CD4-positive, alpha-beta T cell treated with Interleukin-2 at 100 ng/mL for 4 hours (primary cell): ENCODE data around the gene PMPCA.
"Not testable (repeated sequence)": the region's sequence is repeated elsewhere in the genome, so short reads cannot be mapped to it uniquely, and the experiment has no call there.

Source experiments
- DNase-seq: peaks from one replicate; pipeline ENCODE4 v3.0.0-alpha.2; 2020; ENCODE audit warnings: low spot score

Gene PMPCA

DNA sequence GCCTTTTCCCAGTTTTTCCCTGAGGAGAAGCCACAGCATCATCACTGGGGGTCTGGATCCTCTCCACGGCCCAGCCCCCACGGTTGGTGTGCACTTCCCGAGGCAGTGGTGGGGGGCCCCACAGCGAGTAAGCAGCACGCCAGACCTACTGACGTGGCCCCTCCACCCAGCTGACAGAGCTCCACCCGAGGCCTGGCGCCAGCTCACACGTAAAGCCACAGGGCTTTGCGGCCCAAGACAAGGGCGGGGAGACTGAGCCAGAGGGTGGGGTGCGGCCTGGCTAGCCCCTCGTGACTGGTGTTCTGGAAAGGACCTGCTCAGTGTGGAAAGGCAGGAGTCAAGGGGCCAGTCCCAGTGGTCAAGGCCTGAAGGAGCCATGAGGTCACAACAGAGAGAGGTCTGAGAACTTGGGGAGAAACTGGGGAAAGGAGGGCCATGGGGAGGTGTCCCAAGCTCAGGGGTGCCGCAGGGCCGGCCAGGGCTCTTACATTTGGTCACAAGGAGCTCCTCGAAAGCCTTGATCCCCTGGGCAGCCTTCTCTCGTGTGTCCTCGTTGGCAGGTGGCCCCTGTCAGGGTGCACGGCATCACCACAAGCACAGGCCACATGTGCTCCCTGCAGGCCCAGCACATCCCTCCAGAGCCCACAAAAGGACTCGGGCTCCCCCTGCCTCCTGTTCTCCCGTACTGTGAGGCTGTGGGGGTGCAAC, 16.0 kb upstream of the PMPCA start:
- DNase-seq, result no peak

DNA sequence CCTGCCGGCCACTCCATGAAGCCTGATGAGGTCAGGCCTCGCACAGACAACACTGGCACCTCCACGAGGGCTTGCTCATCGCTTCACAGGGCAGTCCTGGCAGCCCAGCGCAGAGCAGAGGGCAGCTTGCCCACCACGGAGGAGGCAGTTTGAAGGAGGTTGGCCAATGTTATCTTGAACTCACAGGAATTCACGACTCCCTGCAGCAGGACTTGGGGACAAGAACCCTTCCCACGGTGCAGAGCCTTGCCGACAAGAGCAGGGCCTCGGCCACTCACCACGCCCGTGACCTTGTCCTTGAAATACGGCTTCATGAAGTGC, 15.5 kb upstream of the PMPCA start:
- DNase-seq, result no peak

DNA sequence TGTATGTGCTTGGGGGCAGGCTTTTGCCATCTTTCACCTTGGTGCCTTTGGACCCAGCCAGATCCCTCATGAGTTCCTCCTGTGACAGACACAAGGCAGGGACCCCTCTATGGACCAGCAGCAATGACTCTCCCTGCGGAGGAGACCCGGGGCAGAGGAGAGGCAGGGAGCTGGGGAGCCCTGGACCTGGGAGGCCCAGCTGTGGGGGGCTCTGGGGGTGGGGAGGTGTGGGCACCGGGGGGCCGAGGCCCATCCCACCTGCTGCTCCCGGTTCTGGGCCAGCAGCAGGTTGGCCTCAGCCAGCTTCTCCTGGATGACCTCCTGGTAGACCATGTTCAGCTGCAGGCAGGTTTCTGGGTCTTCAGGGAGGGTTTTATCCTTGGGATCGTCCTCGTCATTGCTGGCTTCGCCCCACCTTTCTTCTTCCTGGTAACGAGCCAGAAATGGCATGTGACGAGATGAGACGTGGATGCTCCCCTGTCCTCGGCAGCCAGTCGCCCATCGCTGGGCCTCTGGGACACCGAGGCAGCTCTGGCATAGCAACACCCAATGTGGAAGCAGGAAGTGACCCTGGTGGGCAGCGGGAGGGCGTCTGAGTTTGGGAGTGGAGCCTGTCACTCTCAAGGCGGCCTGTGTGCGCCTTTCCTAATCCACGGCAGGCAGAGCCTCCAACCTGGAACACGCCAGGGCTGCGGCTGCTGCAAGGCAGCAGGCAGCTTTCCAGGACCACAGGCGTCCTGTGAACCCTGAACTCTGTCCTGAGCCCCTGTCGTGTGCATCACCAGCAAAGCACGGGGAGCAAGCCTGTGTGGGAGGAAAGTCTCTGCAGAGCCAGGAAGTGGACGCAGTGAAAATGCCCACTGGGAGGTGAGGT, 14.9 kb upstream of the PMPCA start:
- no peak for DNase-seq

DNA sequence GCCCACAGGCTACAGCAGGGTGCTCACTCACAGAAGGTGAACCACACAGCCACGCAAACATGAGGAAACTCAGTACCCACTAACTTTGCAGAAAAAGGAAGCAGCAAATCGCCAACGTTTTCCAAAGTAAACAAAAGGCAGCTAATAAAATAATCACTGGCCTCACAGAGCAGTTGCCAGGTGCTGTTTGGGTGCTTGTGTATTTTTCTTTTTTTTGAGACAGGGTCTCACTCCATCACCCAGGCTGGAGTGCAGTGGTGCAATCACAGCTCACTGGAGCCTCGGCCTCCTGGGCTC, 14.3 kb upstream of the PMPCA start:
- DNase-seq, result no peak

DNA sequence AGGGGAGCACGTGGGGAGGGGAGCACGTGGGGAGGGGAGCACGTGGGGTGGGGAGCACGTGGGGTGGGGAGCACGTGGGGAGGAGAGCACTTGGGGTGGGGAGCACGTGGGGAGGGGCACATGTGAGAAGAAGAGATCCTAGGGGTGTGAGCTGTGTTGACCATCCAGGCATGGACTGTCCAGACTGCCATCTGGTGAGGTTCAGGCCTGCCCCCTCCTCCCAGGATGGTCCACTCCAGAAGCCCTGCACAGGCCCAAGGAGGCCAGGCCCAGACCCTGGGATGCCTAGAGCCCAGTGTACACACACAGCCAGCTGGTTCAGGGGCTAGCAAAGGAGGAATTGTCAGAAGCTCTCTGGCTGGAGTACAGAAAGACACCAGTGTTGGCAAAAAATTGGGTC, 12.8 kb upstream of the PMPCA start:
- DNase-seq, result no peak

DNA sequence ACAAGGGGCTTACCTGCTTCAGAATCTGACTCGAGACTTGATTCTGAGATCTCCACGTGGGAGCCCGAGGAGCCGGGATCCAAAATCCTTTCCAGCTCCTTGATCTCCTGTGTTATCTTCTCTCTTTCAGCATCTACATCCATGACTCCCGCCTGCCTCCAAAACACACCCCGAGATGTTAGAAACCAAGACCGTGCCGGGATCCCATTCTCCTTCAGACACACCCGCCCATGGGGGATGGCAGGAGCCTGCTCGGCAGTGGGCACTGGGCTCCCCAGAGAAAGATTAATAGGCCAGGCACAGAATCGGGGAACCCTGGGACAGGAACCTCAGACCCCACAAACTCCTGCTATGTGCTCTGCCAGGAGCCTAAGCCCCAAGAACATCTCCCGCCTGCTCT, 12.2 kb upstream of the PMPCA start:
- DNase-seq, result no peak

DNA sequence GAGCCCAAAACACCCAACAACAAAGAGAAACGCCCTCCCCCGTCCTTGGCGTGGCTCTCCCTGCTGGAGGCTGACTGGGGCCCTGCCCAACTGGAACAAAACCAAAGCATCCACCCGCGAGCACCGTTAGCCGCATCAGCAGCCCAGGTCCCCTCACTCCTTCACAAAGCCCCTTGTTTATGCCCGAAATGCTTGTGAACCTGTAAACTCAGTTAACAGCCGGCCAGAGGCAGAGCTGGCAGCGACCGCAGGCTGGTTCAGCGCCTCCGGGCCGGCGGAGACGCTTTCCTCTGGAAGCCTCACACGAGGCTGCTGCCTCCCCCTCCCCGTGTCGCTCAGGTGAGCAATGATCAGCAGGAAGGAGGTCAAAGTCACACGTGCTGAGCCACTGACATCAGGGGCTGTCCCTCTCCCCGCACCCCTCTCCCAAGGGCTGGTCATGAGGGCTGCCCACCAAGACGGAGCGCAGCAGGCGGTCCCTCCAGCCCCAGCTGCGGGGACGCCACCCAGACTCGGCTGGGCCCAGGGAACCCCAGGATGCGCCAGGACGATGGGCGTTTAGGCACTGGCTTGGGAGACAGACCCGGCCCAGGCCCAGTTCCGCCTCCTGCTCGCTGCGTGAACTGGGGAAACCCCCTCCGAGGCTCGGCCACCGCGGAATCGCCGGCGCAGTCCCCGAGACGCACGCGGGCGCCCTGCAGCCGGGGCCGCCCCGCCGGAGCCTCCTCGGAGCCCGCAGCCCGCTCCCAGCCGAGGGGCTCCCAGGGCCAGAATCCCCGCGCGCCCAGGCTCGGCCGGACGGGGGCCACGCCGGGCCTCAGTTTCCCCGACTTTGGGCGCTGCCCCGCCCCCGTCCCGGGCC, 11.1 kb upstream of the PMPCA start:
- peak; percentile 32 for DNase-seq

DNA sequence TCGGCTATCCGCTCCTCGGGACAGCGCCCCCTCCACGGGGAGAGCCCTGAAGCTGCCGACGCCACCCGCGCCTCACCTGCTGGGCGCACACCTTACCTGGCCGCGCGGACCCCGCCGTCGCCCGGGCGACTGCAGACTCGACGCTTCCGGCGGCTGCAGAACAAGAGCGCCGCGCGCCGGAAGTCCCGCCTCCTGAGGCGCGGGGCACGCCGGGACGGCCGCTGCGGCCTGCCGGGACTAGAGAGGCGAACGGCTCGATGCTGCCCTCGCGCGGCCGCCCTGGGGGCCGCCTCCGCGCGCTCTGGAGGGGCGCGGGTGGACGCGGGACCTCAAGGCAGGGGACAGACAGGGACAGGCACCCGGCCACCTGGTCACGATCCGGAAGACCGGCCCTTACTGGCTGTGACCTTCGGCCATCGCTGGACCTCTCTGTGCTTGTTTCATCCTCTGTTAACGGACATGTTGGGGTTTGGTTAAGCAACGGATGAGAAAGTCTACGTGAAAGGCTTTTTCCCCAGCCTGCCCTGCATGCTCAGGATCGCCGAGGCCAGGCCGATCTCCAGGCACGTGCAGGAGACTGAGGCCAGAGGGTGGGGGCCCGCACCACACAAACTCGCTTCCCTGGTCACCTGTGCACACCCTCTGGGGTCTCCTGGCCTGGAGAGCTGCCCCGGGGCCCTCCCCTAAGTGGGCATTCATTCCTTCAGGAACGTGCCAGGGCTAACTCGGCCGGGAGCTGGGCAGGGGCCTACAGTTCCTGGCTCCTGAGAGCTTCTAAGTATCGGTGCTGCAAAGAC, 10.2 kb upstream of the PMPCA start, which contains the start of gene SNAPC4:
TSS of gene SNAPC4 (minus strand) at position 133 of the 797 bp plus-strand sequence. CDS start 1,742 bp downstream, outside the sequence.
- peak; percentile 88 for DNase-seq

DNA sequence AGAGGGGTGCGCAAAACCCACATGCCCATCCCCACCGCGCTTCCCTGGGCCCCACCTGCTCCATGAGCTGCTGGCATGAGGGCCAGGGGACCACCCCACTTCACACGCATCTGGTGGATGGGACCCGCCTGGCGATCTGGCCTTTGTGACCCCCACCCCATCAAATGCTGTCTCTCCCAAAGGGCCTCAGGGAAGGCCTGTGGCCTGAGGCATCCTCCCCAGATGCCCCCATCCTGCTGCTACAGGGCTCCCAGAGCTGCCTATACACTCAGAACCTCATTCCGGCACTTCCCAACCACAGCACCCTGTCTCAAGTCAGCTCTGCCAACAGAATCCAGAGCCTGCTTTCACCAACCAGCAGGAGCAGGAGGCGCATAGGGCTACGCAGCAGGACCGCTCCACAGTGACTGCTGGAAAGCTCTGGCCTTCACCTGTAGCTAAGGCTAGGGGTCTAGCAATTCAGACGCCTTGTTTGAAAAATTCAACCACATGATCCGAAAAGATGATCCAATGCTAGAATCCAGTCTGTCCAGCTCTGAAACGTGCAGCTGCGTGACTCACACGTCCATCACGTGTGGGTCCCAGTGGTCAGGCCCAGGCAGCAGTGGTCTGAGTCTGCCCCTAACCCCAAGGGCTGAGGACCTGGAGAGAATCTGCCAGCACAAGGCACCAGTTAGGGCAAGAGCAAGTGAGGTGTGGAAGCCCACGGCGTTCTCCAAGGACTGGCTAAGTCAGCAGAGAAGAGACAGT, 9.1 kb upstream of the PMPCA start:
- no peak for DNase-seq

DNA sequence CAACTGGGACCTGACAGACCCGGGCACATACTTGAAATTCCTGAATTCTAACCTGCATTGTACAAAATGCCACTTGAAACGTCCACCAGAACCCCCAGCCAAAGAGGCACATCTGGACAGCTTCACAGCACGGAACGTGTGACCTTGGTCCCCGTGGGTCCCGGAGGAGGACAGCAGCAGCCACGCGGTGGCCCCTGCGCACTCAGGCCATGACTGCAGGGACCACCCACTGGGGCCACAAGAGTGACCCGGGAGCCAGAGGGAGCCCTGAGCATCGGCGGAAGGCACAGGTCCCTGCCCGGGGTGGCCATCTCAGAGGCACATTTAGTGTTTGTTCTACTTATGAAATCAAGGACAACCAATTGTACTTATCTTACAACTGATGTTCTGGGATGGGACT, 8.4 kb upstream of the PMPCA start:
- no peak for DNase-seq

DNA sequence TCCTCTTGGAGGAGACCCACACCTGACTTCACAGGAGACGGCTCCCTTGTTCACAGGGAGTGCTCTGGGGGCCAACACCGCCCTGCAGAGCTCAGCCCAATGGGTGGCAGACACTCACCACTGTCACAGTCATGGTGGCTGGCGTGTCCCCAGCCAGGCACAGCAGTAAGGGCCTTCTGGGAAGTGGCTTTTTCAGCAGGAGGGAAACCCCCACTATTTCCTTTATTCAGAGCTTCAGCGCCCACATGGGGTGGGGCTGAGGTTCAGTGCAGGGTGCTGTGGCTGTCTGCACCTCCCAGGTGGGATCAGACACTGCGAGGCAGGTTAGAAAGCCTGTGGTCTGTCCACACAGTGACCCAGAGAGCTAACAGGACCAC, 6.9 kb upstream of the PMPCA start:
- peak; percentile 89 for DNase-seq

DNA sequence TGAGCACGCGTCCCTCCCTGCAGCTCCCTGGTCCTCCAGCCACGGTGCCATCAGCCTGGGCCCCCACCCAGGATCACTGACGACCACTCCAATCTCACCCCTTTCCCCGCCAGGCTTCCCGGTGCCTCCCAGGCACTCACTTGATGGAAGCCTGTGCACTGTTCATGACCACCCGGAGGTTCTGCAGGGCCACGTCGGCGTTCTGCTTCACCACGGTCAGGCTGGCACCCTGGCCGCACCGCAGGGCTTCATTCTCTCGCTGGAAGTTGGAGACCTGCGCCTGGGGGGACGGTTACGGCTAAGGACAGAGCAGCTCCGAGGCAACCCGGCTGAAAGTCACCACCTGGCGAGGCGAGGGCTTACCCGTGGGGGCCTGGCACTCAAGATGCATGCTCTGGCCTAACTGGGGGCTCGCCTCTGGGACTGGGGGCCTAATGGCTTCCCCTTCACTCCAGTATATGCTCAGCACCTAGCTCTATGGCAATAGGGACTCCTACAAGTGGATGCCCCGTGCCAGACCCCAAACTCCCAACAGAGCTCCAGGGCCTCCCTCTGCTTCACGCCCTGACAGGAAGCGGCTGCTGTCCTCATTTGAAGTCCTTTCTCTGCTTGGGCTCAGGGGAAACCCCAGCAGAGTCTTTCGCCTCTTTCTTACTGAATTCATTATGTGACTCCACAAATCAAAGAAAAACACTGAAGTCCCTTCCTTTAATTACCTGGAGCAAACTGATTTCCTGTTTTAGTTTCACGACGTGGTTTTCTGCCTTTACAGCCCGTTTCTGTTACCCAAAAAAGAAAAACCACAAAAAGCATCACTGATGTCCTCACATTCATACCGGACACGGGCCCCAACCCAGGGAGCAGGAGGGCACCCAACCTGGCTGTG, 6.3 kb upstream of the PMPCA start:
- peak; percentile 47 for DNase-seq

DNA sequence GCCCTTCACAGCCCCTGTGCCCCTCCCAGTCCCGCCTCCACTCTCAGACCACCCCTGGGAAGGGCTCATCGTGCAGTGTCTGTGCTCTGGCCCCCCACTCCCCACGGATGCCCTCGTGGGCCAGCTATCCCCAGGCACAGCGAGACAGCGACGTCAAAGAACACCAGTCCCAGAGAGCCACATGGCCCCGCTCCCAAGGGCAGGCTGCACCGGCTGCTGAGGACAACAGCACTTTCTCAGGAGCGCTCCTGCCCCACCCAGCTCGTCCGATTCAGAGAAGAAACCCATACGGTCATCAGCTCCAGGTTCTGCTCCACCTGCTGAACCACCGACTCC, 5.7 kb upstream of the PMPCA start:
- DNase-seq, result no peak

DNA sequence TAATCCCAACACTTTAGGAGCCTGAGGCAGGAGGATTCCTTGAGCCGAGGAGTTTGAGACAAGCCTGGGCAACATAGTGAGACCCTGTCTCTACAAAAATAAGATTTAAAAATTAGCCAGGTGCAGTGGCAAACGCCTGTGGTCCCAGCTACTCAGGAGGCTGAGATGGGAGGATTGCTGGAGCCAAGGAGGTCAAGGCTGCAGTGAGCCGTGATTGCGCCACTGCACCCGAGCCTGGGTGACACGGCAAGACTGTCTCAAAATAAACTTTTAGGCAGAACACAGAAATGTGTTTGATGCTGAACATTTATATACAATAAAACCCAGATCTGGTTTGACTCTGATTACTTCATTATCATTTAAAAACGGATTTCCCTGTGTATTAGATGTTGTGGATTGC, 5.0 kb upstream of the PMPCA start:
- DNase-seq, result no peak

DNA sequence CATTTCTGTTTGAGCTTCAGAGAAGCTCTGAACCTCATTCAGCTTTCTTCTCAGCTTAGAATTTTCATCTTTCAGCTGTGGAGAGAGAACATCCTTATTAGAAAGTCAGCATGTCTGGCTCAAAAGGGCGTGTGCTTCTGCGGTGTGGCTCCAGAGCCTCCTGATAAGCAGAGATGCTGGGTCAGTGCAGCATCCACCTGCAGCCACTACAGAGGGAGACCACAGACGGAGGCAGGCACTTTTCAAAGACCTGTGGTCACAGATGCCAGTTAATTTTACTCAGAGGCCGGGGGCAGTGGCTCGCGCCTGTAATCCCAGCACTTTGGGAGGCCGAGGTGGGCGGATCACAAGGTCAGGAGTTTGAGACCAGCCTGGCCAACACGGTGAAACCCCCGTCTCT, 4.6 kb upstream of the PMPCA start:
- not testable (repeated sequence) for DNase-seq

DNA sequence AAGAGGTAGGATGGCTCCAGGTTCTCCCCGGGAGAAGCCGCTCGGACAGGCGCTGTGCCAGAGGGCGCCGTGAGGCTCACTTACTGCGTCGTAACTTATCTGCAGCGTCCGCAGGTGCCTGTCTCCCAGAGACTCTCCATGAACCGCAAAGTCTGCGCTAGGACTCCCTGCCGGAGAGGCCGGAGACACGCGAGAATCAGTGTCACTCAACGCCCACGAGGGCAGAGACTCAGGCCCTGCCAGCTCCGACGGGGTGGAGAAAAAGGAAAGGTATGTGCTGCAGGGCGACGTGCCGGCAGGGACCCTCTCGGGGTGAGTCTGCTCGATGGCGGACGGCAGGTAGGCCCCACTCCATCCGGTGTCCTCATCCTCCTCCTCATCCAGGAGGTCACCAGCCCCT, 3.4 kb upstream of the PMPCA start:
- not testable (repeated sequence) for DNase-seq

DNA sequence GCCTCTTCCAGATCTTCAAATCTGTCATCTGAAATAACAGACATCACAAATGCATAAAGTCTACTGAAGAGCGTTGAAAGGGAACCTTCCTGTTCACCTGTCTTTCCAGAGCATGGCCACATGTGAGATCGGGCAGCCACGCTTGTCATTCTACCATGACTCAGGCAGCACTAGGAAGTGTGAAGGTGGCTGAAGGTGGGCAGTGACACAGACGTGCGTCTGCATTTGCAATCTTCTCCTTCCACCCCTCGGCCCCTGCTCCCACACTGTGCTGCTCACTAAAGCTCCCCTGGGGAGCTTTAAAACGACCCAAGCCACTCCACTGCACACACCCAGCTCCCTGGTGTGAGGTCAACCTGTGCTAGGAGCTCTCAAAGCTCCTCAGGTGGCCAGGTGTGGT, 2.5 kb upstream of the PMPCA start:
- peak; percentile 16 for DNase-seq

DNA sequence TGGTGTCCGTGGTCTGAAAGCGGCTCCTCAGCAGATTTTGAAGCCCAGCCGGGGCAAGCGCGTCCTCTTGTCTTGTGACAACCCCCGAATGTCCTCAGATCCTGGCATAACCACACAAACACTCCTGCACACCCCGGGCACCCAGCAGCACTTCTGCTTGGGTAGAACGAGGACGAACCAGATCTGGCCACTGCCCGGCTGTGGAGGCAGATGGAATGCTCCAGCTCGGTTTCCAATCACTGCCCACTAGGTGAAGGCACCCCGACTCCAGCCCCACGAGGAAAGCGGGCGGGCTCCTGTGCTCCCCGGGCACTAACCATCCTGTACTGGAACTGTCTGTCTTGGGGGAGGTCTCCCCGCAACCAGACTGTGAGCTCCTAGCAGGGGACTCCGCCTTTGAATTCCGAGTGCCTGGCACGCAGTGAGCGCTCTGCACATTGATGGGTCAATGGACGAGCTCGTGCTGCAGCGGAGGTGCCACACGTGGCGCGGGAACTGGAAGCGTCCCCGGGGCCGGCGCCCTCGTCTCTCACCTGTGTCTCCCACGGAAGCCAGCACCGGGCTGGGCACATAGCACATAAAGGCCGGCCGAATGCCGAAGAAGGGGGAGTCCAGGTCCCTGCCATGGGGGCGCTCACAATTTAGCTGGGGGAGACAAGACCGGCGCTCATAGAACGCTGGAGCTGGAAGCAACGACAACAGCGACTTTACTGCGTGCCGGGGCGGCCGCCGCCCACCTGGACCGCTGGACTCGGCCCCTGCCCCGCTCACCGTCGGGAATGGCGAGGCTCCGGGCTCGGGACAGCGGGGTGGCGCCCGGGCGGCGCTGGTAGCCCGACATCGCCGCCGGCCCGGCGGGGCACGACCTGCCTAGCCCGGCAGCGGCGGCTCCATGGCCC, 652 bp upstream of the PMPCA start:
- peak; percentile 28 for DNase-seq

DNA sequence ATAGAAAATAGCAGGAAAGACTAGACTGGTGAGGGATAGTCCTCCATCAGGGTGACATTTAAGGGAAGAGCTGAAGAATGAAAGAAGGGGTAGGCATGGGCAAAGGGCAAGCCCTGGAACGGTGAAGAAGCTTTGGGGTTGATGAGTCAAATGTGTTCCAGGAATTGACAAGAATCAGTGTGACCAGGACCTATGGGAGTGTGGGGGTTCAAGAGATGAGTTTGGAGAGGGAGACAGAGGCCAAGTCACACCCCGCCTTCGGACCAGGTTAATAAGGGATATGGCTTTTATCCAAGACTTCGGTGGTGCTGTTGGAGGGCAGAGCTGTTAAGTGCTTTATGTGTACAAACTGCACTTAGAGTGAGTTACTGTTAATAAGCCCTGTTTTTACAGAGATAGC, 920 bp downstream of the PMPCA start:
- DNase-seq, result no peak
